ENCODE measurements around the gene PTCH1.

Gene PTCH1

DNA sequence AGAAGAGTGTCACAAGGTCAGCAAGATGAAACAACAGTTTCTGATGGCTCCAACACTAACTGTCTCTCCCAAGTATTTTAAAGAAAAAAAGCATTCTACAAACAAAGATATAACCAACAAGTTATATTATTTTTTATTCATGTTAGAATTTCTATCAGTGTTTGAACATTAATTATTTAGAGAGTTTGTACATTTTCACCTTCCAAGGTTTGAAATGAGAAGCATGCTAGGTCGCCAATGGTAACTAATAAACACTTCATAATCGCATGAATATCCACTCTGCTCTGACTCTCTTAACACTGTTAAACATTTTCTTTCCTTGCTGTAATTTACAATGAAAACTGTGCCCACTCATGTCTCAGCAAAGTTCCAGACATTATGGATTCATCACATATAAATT is 73.5 kb downstream of the PTCH1 start:
- in situ Hi-C loops (cut with MboI; ENCODE audit: low sequenced_read_pairs) = no loop called here

DNA sequence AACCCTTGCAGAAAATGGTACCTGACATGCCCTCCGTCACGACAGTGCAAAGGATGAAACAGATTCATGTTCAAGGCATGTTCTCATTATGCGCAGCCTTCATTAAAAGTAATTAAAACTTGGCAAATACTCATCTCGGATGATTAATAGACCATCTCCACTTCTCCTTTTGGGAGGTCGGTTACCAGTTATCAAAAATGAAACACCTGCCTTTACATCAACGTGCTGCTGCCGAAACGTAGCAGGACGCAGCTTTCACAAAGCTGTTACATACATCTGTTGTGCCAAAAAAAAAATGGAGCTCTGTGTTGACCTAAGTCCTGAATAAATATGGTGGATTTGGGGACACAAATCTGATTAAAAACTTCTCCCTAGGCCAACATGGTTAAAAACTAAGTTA is 75.7 kb downstream of the PTCH1 start:
- in situ Hi-C loops (cut with MboI; ENCODE audit: low sequenced_read_pairs) = no loop called here

DNA sequence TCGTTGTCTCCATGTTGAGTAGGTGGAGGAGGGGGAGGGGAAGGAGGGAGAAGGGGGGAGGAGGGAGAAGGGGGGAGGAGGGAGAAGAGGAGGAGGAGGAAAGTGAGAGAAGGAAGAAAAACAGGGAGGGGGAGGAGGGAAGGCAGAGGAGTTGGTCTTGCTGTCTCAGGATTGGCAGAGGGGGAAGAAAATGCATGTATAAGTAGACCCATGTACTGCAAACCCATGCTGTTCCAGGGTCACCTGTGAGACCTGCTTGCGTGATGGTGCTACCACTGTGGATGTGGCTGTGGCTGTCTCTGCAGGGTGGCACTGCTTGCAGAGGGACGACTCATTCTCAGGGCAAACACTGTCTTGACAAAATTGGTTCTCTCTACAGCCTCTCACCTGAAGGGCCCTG is 76.3 kb downstream of the PTCH1 start:
- in situ Hi-C loops (cut with MboI; ENCODE audit: low sequenced_read_pairs) = no loop called here

DNA sequence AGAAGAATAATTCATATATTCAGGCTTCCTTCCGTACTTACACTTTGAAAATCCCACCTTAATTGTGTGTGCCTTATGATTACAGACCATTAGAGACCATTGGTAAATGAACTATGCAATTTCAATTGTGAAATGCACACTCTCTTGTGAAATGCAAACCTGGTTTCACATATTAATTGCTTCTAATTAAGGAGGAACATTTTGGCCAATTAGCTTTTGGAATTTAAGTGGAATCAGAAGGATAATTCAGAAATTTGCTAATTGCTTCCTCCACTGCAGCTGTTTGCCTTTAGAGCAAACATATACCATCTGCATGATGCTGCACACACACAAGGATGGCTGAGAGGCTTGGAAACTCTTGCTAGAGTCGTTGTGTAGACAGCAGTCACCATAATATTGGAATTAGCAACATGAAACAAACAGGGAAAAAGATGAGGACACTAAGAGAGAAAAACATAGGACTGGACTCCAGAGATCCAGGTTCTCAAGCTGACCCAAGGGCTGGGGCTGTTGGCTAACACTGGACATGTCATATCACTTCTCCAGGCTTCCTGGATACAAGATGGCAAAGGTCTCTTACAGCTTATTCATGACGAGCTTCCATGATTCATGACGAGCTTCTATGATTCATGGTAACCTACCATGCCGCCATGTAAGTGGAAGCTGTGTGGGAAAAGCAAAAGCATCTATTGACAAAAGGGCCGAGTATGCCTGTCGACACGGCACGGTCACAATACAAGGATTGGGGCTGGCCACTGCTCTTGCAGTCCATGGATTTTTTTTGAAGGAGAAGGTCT is 78.0 kb downstream of the PTCH1 start:
- in situ Hi-C loops (cut with MboI; ENCODE audit: low sequenced_read_pairs) = no loop called here

- in situ Hi-C loops (cut with MboI; ENCODE audit: low sequenced_read_pairs) = no loop called here
Observed at GRCh38 chr9:95437559-95437958, 79.2 kb downstream of the PTCH1 start.

DNA sequence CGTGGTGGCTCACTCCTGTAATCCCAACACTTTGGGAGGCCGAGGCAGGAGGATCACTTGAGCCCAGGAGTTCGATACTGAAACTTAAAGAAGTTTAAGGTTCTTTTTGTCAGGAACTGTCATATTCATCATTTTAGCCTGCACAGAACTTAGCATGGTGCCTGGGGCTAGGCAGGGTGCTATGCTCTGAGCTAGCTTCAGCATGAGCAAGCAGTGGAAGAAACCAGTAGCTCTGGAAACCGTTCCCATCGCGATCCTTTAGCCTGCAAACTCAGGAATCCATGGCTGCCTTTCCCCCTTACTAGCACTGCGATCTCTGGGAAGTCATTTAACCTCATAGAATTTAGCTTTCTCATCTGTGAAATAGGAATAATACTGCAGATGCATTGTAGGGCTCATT is 80.4 kb downstream of the PTCH1 start:
- in situ Hi-C loops (cut with MboI; ENCODE audit: low sequenced_read_pairs) = no loop called here

DNA sequence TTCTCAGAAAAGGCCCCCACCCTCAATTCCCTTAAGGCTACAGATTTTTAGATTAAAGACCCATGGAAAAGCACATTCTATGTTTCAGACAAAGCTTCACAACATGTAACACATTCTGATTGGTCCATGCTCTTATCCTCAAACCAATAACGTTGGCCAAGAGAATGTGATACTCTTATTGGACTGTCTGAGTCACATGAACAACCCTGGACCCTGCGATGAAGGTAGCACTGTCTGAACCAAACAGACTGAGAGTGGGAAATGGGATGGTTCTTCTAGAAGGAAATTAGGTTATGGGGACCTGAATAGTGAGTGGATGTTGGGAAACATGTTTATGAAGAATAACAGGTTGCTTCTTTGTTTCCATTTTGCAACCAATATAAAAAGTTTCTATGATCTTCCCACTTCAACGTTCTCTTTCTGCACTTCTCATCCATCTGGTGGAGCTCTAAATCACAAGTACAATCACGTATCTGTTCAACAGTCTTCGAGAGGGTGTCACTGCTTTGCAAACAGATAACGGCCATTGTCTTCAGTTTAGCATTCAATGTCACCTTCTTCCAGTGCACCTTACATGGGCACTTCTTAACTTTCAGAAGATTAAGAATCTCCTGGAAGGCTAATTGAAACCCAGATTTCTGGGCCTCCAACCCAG is 81.6 kb downstream of the PTCH1 start:
- in situ Hi-C loops (cut with MboI; ENCODE audit: low sequenced_read_pairs) = no loop called here

DNA sequence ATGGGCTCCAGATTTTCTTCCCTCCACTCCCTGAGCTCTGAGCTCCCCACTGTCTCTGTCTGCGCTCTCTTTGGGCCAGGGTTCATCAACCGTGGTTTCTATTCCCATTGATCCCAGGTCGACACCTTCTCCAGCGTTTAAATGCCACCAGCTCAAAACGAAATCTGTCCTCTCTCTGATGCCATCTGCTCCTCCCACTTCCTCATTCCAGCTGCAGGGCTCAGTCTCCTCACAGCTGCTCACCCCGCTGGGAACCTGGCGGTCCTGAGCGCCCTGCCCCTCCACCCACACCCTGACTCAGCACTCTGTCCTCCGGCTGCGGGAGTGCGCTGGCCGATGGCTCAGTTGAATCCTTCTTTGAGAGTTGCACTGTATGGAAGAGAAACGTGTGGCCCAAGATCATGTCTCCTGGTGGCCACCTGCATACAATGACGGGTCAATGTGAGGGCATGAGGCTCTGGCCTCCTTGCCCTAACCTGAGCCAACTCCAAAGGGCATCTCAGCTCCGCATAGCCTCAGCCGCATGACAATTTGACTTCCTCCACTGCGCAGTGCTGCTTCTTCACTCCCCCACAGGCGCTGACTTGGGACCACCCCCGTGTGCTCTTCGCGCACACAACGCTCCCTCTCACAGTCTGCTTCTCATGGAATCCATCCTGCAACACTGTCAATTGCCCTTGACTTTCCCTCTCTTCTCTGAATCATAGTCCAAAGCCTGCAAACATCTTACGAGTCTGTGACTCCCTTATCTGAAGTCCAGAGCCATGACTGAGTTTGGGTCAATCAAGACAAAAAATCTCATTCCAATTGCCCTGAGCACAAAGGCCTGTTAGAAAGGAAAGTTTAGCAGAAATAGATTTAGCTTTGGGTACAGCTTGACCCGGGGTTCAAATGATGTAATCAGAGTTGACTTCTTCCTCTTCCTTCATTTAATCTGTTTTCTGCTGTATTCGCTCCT is 82.4 kb downstream of the PTCH1 start:
- in situ Hi-C loops (cut with MboI; ENCODE audit: low sequenced_read_pairs) = no loop called here

GRCh38 chr9:95433096-95433819 is 83.5 kb downstream of the PTCH1 start:
- in situ Hi-C loops (cut with MboI; ENCODE audit: low sequenced_read_pairs) = no loop called here

- in situ Hi-C loops (cut with MboI; ENCODE audit: low sequenced_read_pairs) = no loop called here
Observed at GRCh38 chr9:95431286-95431685, 85.5 kb downstream of the PTCH1 start.

GRCh38 chr9:95429948-95430620 is 86.7 kb downstream of the PTCH1 start:
- in situ Hi-C loops (cut with MboI; ENCODE audit: low sequenced_read_pairs) = no loop called here

DNA sequence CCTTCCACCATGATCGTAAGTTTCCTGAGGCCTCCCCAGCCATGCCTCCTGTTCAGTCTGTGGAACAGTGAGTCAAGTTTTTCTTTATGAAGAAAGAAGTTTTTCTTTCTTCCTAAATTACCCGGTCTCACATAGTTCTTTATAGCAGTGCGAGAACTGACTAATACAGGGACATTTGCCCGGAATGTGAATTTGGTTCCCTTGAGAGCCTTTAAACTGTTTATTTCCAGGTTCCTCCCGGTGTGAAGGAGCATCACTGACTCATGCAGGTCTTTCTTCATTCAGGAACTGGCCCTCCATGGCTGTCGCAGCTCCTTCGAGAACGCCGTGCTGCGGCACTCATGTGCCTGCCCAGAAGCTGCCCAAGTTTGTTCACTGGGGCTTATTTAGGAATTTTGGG is 87.7 kb downstream of the PTCH1 start:
- in situ Hi-C loops (cut with MboI; ENCODE audit: low sequenced_read_pairs) = no loop called here

DNA sequence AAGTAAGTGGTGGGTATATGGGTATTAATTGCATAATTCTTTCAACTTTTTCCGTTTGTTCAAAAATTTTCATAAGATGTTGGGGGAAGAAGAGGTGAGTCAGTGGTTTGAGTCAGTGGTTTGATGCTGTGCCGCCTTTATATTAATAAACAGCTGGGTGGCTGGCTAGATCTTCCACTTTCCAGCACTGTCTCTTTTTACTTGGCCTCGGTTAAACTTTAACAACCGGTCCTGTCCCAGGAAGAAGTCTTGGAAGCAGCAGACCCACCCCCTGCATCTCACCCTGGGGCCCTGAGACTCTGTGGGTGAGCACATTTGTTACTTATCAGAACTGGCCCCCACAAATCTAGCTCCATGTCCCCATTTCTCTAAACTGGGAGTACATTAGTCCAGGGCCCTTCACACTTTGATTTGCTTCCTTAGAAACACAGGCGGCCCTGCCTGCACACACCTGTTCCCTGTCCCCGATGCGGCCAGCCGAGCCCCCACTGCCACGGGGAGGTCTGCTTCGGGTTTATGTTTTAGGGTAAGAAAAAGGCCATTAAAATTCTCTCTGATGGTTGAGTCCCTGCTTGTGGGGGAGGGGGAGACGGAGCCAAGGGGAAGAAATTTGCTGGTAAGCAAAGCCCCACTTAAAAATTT is 90.7 kb downstream of the PTCH1 start:
- in situ Hi-C loops (cut with MboI; ENCODE audit: low sequenced_read_pairs) = no loop called here

GRCh38 chr9:95422650-95423049 is 94.1 kb downstream of the PTCH1 start:
- in situ Hi-C loops (cut with MboI; ENCODE audit: low sequenced_read_pairs) = no loop called here

- in situ Hi-C loops (cut with MboI; ENCODE audit: low sequenced_read_pairs) = no loop called here
Observed at GRCh38 chr9:95420518-95420917, 96.3 kb downstream of the PTCH1 start.

GRCh38 chr9:95419444-95419843 is 97.3 kb downstream of the PTCH1 start:
- in situ Hi-C loops (cut with MboI; ENCODE audit: low sequenced_read_pairs) = no loop called here

GRCh38 chr9:95415158-95415557 is 101.6 kb downstream of the PTCH1 start:
- in situ Hi-C loops (cut with MboI; ENCODE audit: low sequenced_read_pairs) = no loop called here

- in situ Hi-C loops (cut with MboI; ENCODE audit: low sequenced_read_pairs) = no loop called here
Observed at GRCh38 chr9:95413793-95414192, 103.0 kb downstream of the PTCH1 start.

DNA sequence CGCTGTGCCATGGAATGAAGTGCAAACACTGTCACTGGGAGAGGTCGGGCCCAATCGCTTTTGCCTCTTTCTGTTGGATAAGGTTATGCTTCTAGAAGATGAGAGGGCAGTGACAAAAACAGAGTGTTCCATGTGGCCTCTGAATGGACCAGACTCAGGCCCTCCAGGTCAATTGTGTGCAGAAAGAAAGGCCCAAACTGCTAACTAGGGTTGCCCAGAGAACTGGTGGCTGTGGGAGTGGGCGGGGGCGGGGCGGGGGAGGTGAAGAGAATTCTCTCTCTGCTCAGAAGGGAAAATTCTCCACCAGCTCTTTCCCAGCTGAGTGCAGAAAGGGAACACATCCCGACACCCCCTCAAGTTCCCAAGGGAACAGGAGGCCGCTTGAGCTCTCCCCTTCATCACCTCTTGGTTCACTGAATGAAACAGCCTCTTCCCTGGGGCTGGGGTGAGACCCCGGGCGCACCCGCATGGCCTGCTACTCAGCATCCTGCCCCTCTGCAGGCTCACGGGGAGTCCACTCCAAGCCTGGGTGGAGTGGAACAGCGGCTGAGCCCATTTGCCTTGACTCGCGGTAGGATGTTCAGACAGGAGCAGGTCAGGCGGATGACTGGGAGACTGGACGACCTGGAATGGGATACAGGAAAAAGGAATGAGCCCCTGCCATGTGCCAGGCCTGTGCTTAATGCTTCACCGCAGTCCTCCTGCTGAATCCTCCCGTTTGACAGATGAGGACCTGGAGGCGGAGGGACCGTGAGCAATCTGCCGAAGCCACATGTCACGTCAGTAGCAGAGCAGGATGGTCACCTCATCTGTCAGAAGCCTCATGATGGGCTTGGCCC is 105.5 kb downstream of the PTCH1 start:
- in situ Hi-C loops (cut with MboI; ENCODE audit: low sequenced_read_pairs) = no loop called here

All from hTERT RPE-1 (cell line).